SHP77 (cell line): ENCODE results near the gene TMC1.

Experiments used
- DNase-seq, 2 experiments: peaks; one replicate each; lab custom pipeline; 2025; lab: John Stamatoyannopoulos, UW

TMC1 gene

GRCh38 chr9:72871685-72872084, 350.3 kb downstream of the TMC1 start:
- no peak for DNase-seq

DNA sequence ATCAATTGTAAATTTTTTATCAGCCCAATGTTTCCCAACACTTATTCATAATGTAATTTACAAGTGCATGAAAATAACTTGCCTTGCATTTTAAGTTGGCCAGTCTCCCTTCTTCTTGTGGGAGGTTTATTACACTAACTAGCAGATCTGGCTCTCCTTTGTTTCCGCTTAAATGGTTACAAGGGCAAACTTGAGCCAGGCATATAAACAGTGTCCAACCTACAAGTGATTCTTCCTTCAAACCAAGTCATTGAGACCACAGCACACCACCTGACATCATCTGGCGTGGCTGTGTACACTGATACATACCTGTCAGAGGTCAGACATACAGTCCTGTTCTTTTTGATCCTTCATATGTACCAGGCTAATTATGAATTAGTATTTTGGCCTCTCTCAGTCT, 351.3 kb downstream of the TMC1 start:
- no peak for DNase-seq

DNA sequence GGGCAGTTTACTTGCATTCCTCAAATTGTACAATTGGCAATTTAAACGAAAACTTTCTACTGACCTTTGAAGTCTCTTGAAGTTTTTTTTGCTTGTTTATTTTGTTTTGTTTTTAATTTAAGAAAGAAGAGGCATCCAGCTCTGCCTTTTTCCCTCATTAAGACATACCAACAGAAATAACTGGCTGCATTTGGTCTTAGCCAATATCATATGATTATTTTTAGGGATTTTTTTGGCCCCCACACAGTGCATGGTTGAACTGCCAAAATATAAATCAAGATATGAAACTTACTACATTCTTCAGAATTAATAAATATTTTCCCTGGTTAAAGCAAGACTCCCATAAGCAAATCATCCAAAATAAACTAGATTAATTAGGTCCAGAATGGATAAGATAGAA, 352.0 kb downstream of the TMC1 start:
- DNase-seq = no peak

DNA sequence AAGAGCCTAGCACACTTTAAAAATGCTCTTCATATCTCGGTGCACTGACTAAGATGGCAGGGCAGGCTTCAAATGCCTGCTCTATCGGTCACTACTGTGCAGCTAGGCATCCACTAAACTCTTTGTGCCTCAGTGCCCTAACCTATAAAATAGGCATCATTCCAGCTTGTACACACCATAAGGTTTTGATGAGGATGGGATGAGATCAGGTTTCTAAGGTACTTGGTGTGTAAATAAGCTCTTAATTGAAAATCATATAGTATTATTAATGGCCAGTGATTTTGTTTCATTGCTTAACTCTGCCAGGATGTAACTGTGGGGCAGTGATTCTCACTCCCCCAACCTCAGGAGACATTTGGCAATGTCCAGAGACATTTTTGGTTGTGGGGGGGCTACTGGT, 352.9 kb downstream of the TMC1 start:
- no peak for DNase-seq

DNA sequence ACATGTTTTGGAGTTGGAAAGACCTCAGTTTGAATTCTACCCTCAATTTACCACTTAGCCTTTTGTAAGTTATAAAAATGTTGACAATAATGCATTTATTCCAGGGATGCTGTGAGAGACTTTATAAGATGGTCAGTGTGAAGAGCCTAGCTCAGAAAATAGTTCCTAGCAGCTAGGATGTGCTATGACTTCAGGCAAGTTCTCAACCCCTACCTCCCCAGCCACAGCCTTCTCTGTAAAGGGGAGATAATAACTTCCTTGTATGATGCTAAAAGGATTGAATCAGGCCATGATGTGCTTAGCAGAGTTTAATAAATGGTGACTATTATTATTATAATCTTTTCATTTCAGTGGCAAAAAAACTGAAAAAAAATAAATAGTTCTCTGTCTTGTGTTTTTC, 353.8 kb downstream of the TMC1 start:
- no peak for DNase-seq

GRCh38 chr9:72880821-72881220, 359.4 kb downstream of the TMC1 start:
- no peak for DNase-seq

- no peak for DNase-seq
Measured at GRCh38 chr9:72882117-72882775, 360.8 kb downstream of the TMC1 start.

DNA sequence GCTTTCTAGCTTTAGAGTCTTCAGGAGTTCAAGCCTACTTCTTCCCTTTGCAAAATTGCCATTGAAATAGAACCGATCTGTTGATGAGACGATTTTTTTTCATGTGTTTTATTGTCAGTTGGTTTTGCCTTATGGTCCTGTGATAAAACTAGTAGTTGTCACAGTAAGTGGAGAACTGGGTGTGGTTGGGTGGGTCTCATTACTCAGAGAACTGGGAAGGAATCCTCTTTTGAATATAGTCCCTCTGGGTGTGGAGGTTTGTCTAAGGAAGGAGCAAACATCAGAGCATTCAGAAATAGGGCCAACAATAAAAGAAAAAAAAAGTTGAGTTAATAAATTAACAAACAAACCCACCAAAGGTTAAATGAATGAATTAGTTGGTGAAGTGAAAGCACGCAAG, 362.5 kb downstream of the TMC1 start:
- no peak for DNase-seq

- DNase-seq = no peak
Measured at GRCh38 chr9:72884508-72884907, 363.1 kb downstream of the TMC1 start.
